ENCODE results near the gene HFE. TPM values are rescaled to one million over a fixed set of nuclear protein-coding genes. Genes with fewer than 3 reads are reported as not detected.
"Not testable (repeated sequence)": the region's sequence is repeated elsewhere in the genome, so short reads cannot be mapped to it uniquely, and the experiment has no call there.

HFE gene
- total and polyA plus RNA-seq, 4 donors: 6.3 to 12.7 (median 8.2) TPM

GRCh38 chr6:26045928-26046368 lies 41.3 kb upstream of the HFE start (continued):
- no peak for TF ChIP-seq REST (IDR thresholded peaks at IDR 0.05)
- TF ChIP-seq EGR1 (IDR thresholded peaks at IDR 0.05; ENCODE audit: low read depth in 2 of 2): no peak
- no peak for TF ChIP-seq TAF1 (conservative IDR thresholded peaks at IDR 0.05)
- no peak for TF ChIP-seq RAD21 (IDR thresholded peaks at IDR 0.05)
- TF ChIP-seq YY1 (IDR thresholded peaks at IDR 0.05): no peak
- TF ChIP-seq NR2F2 (IDR thresholded peaks at IDR 0.05): no peak
- no peak for TF ChIP-seq FOXA1 (IDR thresholded peaks at IDR 0.05)
- TF ChIP-seq, protein P1, sequence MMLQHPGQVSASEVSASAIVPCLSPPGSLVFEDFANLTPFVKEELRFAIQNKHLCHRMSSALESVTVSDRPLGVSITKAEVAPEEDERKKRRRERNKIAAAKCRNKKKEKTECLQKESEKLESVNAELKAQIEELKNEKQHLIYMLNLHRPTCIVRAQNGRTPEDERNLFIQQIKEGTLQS (IDR thresholded peaks at IDR 0.05): no peak

DNA sequence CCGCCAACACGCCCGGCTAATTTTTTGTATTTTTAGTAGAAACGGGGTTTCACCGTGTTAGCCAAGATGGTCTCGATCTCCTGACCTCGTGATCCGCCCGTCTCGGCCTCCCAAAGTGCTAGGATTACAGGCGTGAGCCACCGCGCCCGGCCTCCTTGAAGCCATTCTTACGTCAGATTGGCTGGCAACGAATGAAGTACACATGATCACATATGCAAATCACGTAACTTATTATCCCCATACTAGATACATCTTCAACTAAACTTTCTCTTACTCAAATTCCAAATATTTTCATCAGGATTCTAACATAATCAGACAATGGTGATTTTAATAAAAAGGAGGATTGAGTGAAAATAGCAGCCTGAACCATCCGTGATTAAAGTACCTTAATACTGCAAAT lies 39.9 kb upstream of the HFE start:
- WGBS: 98% methylated on average over 11 of the region's 18 CpGs
- not testable (repeated sequence) for DNase-seq (ENCODE audit: low spot score); H3K9me3 ChIP-seq (ENCODE audit: control insufficient read depth in 4 of 4, low read length in 3 of 4); H3K27ac ChIP-seq (ENCODE audit: low read depth in 1 of 2, low read length in 2 of 2); H3K4me3 ChIP-seq (ENCODE audit: low read depth in 1 of 3, low read length in 3 of 3); H3K36me3 ChIP-seq (ENCODE audit: control insufficient read depth in 4 of 4, insufficient read depth in 3 of 4, low read depth in 1 of 4, low read length in 3 of 4); H3K9ac ChIP-seq (ENCODE audit: low read depth in 1 of 2, low read length in 2 of 2); H3K27me3 ChIP-seq (ENCODE audit: control insufficient read depth in 4 of 4, insufficient read depth in 4 of 4, low read length in 3 of 4)
- peaks cover 5 to 27% (median 15%) of the 10 kb centered on the region in 4 donors for H3K4me1 ChIP-seq (ENCODE audit: control insufficient read depth in 4 of 4, insufficient read depth in 4 of 4, low read length in 3 of 4)

- Histone ChIP-seq H3K9me3 (ENCODE audit: control insufficient read depth in 4 of 4, low read length in 3 of 4) (no peaks in the 10 kb centered on the region), H3K4me3 (ENCODE audit: low read depth in 1 of 3, low read length in 3 of 3) (no peak overlapping the region), H3K36me3 (ENCODE audit: control insufficient read depth in 4 of 4, insufficient read depth in 3 of 4, low read depth in 1 of 4, low read length in 3 of 4) (no peaks in the 10 kb centered on the region), H3K9ac (ENCODE audit: low read depth in 1 of 2, low read length in 2 of 2) (no peak overlapping the region), H3K4me1 (ENCODE audit: control insufficient read depth in 4 of 4, insufficient read depth in 4 of 4, low read length in 3 of 4) (peaks cover 6 to 21% (median 13%) of the 10 kb centered on the region in 4 donors), H3K27me3 (ENCODE audit: control insufficient read depth in 4 of 4, insufficient read depth in 4 of 4, low read length in 3 of 4) (no peaks in the 10 kb centered on the region), H3K27ac (ENCODE audit: low read depth in 1 of 2, low read length in 2 of 2) (no peak overlapping the region)
- TF ChIP-seq MAX (IDR thresholded peaks at IDR 0.05) (no peak), FOXA1 (IDR thresholded peaks at IDR 0.05) (no peak), NR2F2 (IDR thresholded peaks at IDR 0.05) (no peak), REST (IDR thresholded peaks at IDR 0.05) (no peak), CTCF (IDR thresholded peaks at IDR 0.05; ENCODE audit: low read depth, low read length, missing input control) (no peak), HNF4G (IDR thresholded peaks at IDR 0.05) (no peak), HNF4A (conservative IDR thresholded peaks at IDR 0.05) (no peak), RAD21 (IDR thresholded peaks at IDR 0.05) (no peak), TAF1 (conservative IDR thresholded peaks at IDR 0.05) (no peak), SP1 (IDR thresholded peaks at IDR 0.05) (no peak), YY1 (IDR thresholded peaks at IDR 0.05) (no peak), RXRA (IDR thresholded peaks at IDR 0.05) (no peak), GABPA (IDR thresholded peaks at IDR 0.05 in 1 of 2, conservative IDR thresholded peaks at IDR 0.05 in 1 of 2) (no peak), ZBTB33 (IDR thresholded peaks at IDR 0.05) (no peak), FOXA2 (IDR thresholded peaks at IDR 0.05) (no peak), EGR1 (IDR thresholded peaks at IDR 0.05; ENCODE audit: low read depth in 2 of 2) (no peak)
- no peak for DNase-seq (ENCODE audit: low spot score)
- 48% methylated on average over 2 of the region's 2 CpGs for WGBS
These were observed 38.6 kb upstream of the HFE start for GRCh38 chr6:26048590-26048989.
